Amniotic epithelial cell (primary cell): ENCODE measurements around the gene RNF25.

Experiments
- DNase-seq: peaks from one replicate; pipeline ENCODE4 v3.0.0-alpha.2; 2010; ENCODE audit warnings: low read depth

RNF25 gene

GRCh38 chr2:218626369-218626768 is 45.4 kb downstream of the RNF25 start:
- no peak for DNase-seq

DNA sequence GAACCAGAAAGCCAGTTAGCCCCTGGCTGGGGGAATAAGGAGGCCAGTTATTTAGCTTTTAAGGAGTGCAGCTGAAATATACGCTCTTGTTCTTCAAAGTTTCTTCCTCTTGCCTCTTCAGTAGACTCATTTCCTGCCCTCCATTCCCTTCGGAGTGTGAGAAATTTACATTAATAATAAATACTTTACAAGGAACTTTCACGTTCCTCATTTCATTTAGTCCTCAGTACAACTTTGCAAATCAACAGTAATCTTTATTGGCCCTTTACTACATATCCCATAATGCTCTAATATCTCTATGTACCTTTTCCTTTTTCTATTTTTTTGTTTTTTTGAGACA is 48.5 kb downstream of the RNF25 start:
- no peak for DNase-seq

GRCh38 chr2:218622606-218623365 is 49.0 kb downstream of the RNF25 start:
- peak; percentile 9 for DNase-seq

GRCh38 chr2:218621007-218621406 is 50.8 kb downstream of the RNF25 start:
- DNase-seq = no peak

DNA sequence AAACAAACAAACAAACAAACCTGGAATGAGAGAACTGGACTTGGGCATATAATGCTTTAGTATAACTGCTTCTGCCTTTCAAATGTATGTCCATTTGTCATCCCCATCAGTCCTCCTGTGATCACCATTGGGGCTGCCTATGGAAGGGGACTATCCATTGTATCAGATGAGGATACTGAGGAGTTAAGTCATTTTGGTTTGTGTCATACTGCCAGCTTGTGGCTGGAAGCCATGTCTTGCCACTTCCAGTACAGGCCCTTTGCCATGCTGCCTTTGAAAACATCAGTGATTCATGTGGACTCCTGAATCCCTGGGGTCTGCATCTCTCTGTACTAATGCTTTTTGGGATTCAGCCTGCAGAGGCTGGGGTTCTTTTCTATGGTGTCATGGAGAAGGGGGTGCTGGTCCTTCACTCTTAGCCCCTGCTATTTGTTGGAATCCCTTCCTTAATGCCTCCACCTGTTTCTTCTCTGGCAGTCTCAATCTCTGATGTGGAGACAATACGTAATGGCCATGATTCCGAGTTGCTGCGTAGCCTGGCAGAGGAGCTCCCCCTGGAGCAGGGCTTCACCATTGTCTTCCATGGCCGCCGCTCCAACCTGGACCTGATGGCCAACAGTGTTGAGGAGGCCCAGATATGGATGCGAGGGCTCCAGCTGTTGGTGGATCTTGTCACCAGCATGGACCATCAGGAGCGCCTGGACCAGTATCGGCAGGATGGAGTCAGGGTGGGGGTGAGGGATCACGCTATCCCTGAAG is 53.5 kb downstream of the RNF25 start:
- no peak for DNase-seq

DNA sequence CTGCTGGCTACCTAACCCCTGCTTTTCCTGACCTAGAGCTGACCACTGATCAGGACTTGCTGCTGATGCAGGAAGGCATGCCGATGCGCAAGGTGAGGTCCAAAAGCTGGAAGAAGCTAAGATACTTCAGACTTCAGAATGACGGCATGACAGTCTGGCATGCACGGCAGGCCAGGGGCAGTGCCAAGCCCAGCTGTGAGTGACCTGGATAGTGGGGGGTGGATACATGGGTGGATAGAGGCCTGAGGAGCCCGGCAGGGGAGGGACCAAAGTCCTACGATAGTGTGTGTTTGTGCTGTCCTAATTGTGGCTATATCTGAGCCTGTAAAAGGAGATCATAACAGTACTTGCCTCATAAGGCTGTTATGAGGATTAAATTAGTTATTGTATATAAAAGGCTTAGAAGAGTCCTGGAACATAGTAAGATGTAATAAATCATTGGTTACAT is 55.9 kb downstream of the RNF25 start:
- no peak for DNase-seq
